ENCODE results near the gene PARVG. TPM values are rescaled to one million over a fixed set of nuclear protein-coding genes. Genes with fewer than 3 reads are reported as not detected.

The PARVG gene
- total and polyA plus RNA-seq, 9 donors = 2.9 to 14.1 (median 4.1) TPM

GRCh38 chr22:44249376-44250147, 68.8 kb downstream of the PARVG start:
- 79 to 95% (median 91%) methylated on average over 12 of the region's 12 CpGs for WGBS, 3 donors
- intact Hi-C loops (cut with DNase I) = no loop called here
- H3K27ac ChIP-seq = no peak overlapping the region
- no peaks in the 10 kb centered on the region for H3K4me1 ChIP-seq (ENCODE audit: insufficient read depth)
- no peaks in the 10 kb centered on the region for H3K27me3 ChIP-seq
- TF ChIP-seq CTCF (IDR thresholded peaks at IDR 0.05) (no peak), POLR2A (IDR thresholded peaks at IDR 0.05) (no peak), EP300 (IDR thresholded peaks at IDR 0.05) (no peak)
- H3K9me3 ChIP-seq = no peaks in the 10 kb centered on the region
- no peak overlapping the region for H3K4me3 ChIP-seq
- DNase-seq = no peak
- H3K36me3 ChIP-seq = no peaks in the 10 kb centered on the region

GRCh38 chr22:44254811-44255210, 74.1 kb downstream of the PARVG start:
- TF ChIP-seq EP300 (IDR thresholded peaks at IDR 0.05) (no peak), POLR2A (IDR thresholded peaks at IDR 0.05) (no peak), CTCF (IDR thresholded peaks at IDR 0.05) (no peak)
- WGBS, 3 donors = 85 to 91% (median 87%) methylated on average over 2 of the region's 2 CpGs
- no peak overlapping the region for H3K27ac ChIP-seq
- H3K4me3 ChIP-seq = no peak overlapping the region
- H3K4me1 ChIP-seq (ENCODE audit: insufficient read depth) = no peaks in the 10 kb centered on the region
- DNase-seq = no peak
- no peaks in the 10 kb centered on the region for H3K36me3 ChIP-seq
- H3K9me3 ChIP-seq = no peaks in the 10 kb centered on the region
- intact Hi-C loops (cut with DNase I) = no loop called here
- H3K27me3 ChIP-seq = no peaks in the 10 kb centered on the region

GRCh38 chr22:44256085-44256484, 75.4 kb downstream of the PARVG start:
- H3K27me3 ChIP-seq = no peaks in the 10 kb centered on the region
- TF ChIP-seq EP300 (IDR thresholded peaks at IDR 0.05) (no peak), CTCF (IDR thresholded peaks at IDR 0.05) (no peak), POLR2A (IDR thresholded peaks at IDR 0.05) (no peak)
- DNase-seq = no peak
- H3K27ac ChIP-seq = no peak overlapping the region
- H3K4me1 ChIP-seq (ENCODE audit: insufficient read depth) = no peaks in the 10 kb centered on the region
- H3K9me3 ChIP-seq = no peaks in the 10 kb centered on the region
- H3K36me3 ChIP-seq = no peaks in the 10 kb centered on the region
- 79 to 90% (median 85%) methylated on average over 6 of the region's 6 CpGs for WGBS, 3 donors
- H3K4me3 ChIP-seq = no peak overlapping the region
- intact Hi-C loops (cut with DNase I) = no loop called here

- Histone ChIP-seq H3K9me3 (no peaks in the 10 kb centered on the region), H3K27me3 (no peaks in the 10 kb centered on the region), H3K36me3 (no peaks in the 10 kb centered on the region), H3K4me1 (ENCODE audit: insufficient read depth) (no peaks in the 10 kb centered on the region), H3K27ac (no peak overlapping the region), H3K4me3 (no peak overlapping the region)
- intact Hi-C loops (cut with DNase I) = no loop called here
- no peak for DNase-seq
- TF ChIP-seq EP300 (IDR thresholded peaks at IDR 0.05) = no peak
- TF ChIP-seq POLR2A (IDR thresholded peaks at IDR 0.05) = no peak
- no peak for TF ChIP-seq CTCF (IDR thresholded peaks at IDR 0.05)
- 52 to 72% (median 58%) methylated on average over 13 of the region's 13 CpGs for WGBS, 3 donors
Measured at GRCh38 chr22:44256556-44257485, 76.1 kb downstream of the PARVG start.

Other genes starting within 250 kb of the PARVG start
- gene SAMM50, start 225.5 kb upstream of the PARVG start, total RNA-seq = 10 to 100 TPM; 18.0 to 47.3 (median 42.4) TPM
- gene SAMM50, start 225.5 kb upstream of the PARVG start, polyA plus RNA-seq = 10 to 100 TPM; 34.4 to 60.2 TPM
- gene PARVB, start 156.6 kb upstream of the PARVG start, total RNA-seq = 10 to 100 TPM; 12.3 to 62.9 (median 40.0) TPM
- gene PARVB, start 156.6 kb upstream of the PARVG start, polyA plus RNA-seq = 10 to 100 TPM; 23.0 to 29.6 TPM
- gene SHISAL1, start 132.0 kb downstream of the PARVG start, total RNA-seq = 1 to 10 TPM in 4 of 7 donors, under 1 TPM in 3; 0.35 to 4.5 (median 2.0) TPM
- gene SHISAL1, start 132.0 kb downstream of the PARVG start, polyA plus RNA-seq = 1 to 10 TPM in 1 of 2 donors, under 1 TPM in 1; 0.33 to 4.2 TPM